AG04450 (cell line): ENCODE data around the gene ATRAID. TPM values are rescaled to one million over a fixed set of nuclear protein-coding genes. Genes with fewer than 3 reads are reported as not detected.

ENCODE experiments used
- CTCF ChIA-PET: fragments of 300-600, 350-600 bp; formaldehyde crosslinking; extraction: SDS; loops from one replicate; lab custom pipeline; 2022; ENCODE audit warnings: antibody characterized with exemption, inconsistent platforms; lab: Charles Lee
- POLR2A ChIA-PET: fragments of 350-600 bp; formaldehyde crosslinking; extraction: SDS; loops from one replicate; lab custom pipeline; 2021; ENCODE audit warnings: antibody characterized with exemption, inconsistent platforms; lab: Yijun Ruan, JAX
- DNase-seq: peaks from one replicate; pipeline ENCODE4 v3.0.0-alpha.2; 2011; ENCODE audit warnings: low read depth, low spot score
- H3K27ac ChIP-seq: one replicate; pipeline ENCODE4 v1.5.1; 2012; ENCODE audit warnings: low read depth, low read length, control low read depth
- H3K27me3 ChIP-seq: one replicate; pipeline ENCODE4 v1.6.0; 2012; ENCODE audit warnings: low read length; ENCODE audit not compliant: control insufficient read depth, insufficient read depth
- H3K4me3 ChIP-seq: 2 replicates; pipeline ENCODE4 v1.5.1; 2011; ENCODE audit warnings: mild to moderate bottlenecking, low read depth, low read length, control low read depth
- H3K9me3 ChIP-seq: 2 replicates; pipeline ENCODE4 v1.5.1; 2012; ENCODE audit warnings: low read length; ENCODE audit not compliant: control insufficient read depth, insufficient read depth
- CTCF ChIP-seq: IDR thresholded peaks from 2 replicates; pipeline ENCODE4 v1.5.1; 2011; ENCODE audit warnings: low read depth, low read length, control low read depth, inconsistent platforms
- polyA plus RNA-seq: library from polyadenylated mRNA; depleted of rRNA; stranded (reverse); fragments of >200 nt; gene quantifications from 2 replicates; pipeline ENCODE4 v1.2.3, GENCODE V29; 2011

ATRAID gene
- polyA plus RNA-seq, 1 experiment: 219 TPM

- H3K9me3 ChIP-seq: no peaks in the 10 kb centered on the region
- H3K27ac ChIP-seq: peak overlapping the region; percentile 11
- no peak for DNase-seq
- no peak overlapping the region for H3K4me3 ChIP-seq
- CTCF ChIA-PET: interaction anchor here (0.6 to 5.1 kb wide), 5 partner anchors 14 to 240 kb away, joined by 3 to 53 read pairs (median 7); no protein-coding TSS in a partner anchor
- POLR2A ChIA-PET: no interaction called here
- no peak for TF ChIP-seq CTCF
- peaks cover 15% of the 10 kb centered on the region for H3K27me3 ChIP-seq
Observed at GRCh38 chr2:27250652-27251379, 39.0 kb downstream of the ATRAID start.

DNA sequence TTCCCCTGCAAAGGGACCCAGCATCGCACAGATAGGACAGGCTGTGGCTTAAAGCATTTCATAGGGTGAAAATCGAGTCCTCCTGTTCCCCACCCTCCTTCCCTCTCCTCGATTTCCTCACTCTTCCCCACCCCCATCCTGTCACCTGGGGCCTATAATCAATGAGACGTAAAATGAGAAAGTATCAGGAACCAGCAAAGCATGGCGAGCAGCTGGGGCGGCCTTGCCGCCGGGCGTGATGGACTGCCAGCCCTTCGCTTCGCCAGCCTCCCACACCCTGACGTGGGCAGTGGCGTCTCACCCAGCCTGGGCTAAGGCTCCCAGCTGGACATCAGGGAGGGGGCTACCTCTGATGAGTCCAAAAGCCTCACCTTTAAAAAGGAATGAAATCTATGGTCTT is 39.9 kb downstream of the ATRAID start:
- no peak for TF ChIP-seq CTCF
- H3K27ac ChIP-seq: no peak overlapping the region
- H3K9me3 ChIP-seq: no peaks in the 10 kb centered on the region
- POLR2A ChIA-PET: no interaction called here
- peaks cover 18% of the 10 kb centered on the region for H3K27me3 ChIP-seq
- H3K4me3 ChIP-seq: no peak overlapping the region
- no peak for DNase-seq
- CTCF ChIA-PET: interaction anchor here (1.3 to 5.1 kb wide), 4 partner anchors 15 to 73 kb away, joined by 4 to 53 read pairs (median 24); no protein-coding TSS in a partner anchor

DNA sequence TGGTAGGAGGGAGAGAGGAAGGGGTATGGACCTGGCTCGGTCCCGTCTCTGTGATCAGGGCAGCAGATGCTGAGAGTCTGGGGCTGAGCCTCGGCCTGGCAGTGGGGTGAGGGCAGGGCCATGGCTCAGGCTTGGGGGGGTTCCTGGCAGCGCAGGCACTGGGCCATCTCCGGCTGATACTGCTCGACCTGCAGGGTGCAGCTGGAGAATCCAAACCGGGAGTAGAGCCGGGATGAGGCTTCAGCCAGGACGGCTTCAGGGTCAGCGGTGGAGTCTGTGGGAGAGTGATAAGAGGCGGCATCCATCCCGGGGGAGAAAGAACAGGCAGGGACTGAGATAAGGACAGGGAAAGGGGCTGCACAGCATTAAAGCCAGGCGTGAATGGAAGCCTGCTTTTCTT is 43.3 kb downstream of the ATRAID start:
- no peak for TF ChIP-seq CTCF
- no peak overlapping the region for H3K27ac ChIP-seq
- POLR2A ChIA-PET: no interaction called here
- no peaks in the 10 kb centered on the region for H3K9me3 ChIP-seq
- DNase-seq: no peak
- no peak overlapping the region for H3K4me3 ChIP-seq
- CTCF ChIA-PET: interaction anchor here (0.8 to 1.6 kb wide), 3 partner anchors 10 to 122 kb away, joined by 4 to 15 read pairs (median 6); no protein-coding TSS in a partner anchor
- peaks cover 30% of the 10 kb centered on the region for H3K27me3 ChIP-seq

DNA sequence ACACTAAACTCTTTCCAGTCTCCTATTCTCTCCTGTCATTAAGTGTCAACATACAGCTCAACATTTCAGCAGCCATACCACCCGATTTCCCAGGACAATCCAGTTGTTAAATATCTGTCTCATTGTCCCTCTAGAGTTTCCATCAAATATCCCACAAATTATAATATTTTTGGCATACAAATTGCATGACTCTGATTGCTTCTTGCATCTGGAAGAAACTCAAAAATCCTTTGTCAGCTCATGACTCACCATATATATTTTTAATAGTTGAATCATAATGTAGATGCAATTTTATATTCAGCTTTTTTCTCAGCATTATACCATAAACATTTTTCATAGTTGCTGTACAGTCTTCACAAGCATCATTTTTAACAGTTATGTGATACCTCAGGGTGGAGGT is 43.8 kb downstream of the ATRAID start:
- ChIA-PET CTCF (interaction anchor here (0.8 to 1.6 kb wide), 3 partner anchors 10 to 122 kb away, joined by 4 to 15 read pairs (median 6); no protein-coding TSS in a partner anchor), POLR2A (no interaction called here)
- no peak for TF ChIP-seq CTCF
- Histone ChIP-seq H3K27me3 (peaks cover 30% of the 10 kb centered on the region), H3K27ac (no peak overlapping the region), H3K4me3 (no peak overlapping the region), H3K9me3 (no peaks in the 10 kb centered on the region)
- DNase-seq: no peak

DNA sequence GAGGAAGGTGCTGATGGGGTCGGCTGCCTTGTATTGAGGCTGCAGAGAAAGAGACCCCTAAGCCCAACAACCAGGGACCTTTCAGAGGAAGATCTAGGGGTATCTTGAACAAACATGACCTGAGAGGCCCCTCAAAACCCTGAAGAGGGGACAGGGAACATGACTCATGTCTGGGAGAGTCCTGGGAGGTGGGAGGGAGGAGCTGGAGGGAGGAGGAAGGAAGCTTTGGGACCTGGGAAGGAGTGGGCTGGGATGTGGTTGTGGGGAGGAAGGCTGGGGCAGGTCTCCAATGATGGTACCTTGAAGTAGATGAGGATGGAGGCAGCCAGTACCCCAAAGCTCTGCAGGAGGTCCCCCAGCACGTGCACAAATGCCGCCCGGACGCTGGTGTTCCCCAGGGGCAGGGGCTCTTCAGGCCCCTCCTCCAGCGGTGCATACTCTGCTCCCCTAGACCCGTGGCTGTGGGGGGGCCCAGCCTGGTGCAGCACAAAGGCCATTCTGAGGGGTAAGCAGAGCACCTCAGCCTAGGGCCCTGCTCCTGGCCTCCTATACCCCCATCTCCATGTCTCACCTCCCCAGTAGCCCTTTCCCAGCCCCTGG is 45.1 kb downstream of the ATRAID start:
- CTCF ChIA-PET: interaction anchor here (0.6 to 1.3 kb wide), 3 partner anchors 15 to 46 kb away, joined by 3 to 8 read pairs (median 4); no protein-coding TSS in a partner anchor
- TF ChIP-seq CTCF: no peak
- no peaks in the 10 kb centered on the region for H3K9me3 ChIP-seq
- DNase-seq: no peak
- H3K27ac ChIP-seq: no peak overlapping the region
- H3K27me3 ChIP-seq: peaks cover 36% of the 10 kb centered on the region
- H3K4me3 ChIP-seq: no peak overlapping the region
- POLR2A ChIA-PET: no interaction called here
